ENCODE data around the gene PRKX.

DNA sequence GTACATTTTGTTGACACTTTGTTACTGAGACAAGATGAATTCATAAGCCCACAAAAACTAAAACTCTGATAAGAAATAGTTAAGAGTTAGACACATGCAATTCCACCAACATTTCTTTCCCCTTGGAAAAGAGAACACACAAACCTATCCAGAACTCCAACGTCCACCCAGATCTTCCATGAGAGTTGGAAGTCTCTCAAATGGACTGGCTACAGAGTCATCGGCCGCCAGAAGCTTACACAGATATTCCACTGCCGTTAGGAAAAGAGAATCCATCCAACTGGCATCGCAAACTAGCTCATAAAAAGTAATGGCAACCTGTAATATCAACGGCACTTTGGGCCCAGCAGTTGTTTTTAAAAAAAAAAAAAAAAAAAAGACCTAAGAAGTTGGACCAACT, 114.7 kb downstream of the PRKX start:
- TF ChIP-seq, protein P1, sequence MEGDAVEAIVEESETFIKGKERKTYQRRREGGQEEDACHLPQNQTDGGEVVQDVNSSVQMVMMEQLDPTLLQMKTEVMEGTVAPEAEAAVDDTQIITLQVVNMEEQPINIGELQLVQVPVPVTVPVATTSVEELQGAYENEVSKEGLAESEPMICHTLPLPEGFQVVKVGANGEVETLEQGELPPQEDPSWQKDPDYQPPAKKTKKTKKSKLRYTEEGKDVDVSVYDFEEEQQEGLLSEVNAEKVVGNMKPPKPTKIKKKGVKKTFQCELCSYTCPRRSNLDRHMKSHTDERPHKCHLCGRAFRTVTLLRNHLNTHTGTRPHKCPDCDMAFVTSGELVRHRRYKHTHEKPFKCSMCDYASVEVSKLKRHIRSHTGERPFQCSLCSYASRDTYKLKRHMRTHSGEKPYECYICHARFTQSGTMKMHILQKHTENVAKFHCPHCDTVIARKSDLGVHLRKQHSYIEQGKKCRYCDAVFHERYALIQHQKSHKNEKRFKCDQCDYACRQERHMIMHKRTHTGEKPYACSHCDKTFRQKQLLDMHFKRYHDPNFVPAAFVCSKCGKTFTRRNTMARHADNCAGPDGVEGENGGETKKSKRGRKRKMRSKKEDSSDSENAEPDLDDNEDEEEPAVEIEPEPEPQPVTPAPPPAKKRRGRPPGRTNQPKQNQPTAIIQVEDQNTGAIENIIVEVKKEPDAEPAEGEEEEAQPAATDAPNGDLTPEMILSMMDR (IDR thresholded peaks at IDR 0.05) = no peak
- TF ChIP-seq POLR2A (IDR thresholded peaks at IDR 0.05) = no peak
- no peak for TF ChIP-seq POLR2AphosphoS5 (IDR thresholded peaks at IDR 0.05)
- TF ChIP-seq EP300 (IDR thresholded peaks at IDR 0.05) = no peak

All from upper lobe of left lung (tissue), 4 donors.